ENCODE results near the gene ATXN7L1.
"Not testable (repeated sequence)": the region's sequence is repeated elsewhere in the genome, so short reads cannot be mapped to it uniquely, and the experiment has no call there.

The ATXN7L1 gene

GRCh38 chr7:105697753-105698152 lies 178.6 kb downstream of the ATXN7L1 start:
- no peak for DNase-seq

GRCh38 chr7:105697169-105697568 lies 179.2 kb downstream of the ATXN7L1 start:
- DNase-seq, result not testable (repeated sequence)

- DNase-seq, result no peak
Measured at GRCh38 chr7:105693576-105693975, 182.8 kb downstream of the ATXN7L1 start.

DNA sequence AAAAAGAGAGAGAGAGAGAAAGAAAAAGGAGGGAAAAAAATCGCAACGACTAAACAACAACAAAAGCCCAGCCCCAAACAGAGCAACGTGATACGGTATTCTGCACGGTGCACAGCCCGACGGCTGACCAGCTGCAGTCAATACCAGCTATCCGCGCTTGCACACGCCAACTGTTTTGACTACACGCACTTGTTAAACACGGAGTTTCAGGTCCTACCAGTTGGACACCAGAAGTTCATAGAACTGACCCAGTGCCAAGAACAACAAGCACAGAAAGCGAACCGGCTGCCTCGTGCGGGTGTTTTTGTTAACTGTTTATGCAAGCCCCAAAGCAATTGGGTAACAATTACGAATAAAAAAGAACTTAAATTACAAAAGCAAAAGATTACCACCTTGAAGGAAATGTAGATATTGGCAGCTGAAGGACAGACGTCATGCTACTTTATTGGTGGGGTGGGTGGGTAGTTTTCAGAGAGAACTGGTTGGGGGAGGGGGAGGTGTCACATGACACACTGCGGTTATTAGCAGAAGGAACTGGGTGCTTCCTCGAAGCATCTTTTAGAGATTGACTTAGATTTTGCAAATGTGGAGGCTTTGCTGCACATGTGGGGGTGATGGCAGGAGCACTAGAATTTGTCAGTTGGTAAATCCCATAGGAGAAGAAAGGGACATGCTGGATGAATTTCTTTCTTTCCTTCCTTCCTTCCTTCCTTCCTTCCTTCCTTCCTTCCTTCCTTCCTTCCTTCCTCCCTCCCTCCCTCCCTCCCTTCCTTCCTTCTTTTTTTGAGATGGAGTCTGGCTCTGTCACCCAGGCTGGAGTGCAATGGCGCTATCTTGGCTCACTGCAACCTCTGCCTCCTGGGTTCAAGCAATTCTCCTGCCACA lies 184.5 kb downstream of the ATXN7L1 start:
- DNase-seq, result peak; percentile 49

GRCh38 chr7:105691082-105691679 lies 185.2 kb downstream of the ATXN7L1 start:
- peak; percentile 31 for DNase-seq

DNA sequence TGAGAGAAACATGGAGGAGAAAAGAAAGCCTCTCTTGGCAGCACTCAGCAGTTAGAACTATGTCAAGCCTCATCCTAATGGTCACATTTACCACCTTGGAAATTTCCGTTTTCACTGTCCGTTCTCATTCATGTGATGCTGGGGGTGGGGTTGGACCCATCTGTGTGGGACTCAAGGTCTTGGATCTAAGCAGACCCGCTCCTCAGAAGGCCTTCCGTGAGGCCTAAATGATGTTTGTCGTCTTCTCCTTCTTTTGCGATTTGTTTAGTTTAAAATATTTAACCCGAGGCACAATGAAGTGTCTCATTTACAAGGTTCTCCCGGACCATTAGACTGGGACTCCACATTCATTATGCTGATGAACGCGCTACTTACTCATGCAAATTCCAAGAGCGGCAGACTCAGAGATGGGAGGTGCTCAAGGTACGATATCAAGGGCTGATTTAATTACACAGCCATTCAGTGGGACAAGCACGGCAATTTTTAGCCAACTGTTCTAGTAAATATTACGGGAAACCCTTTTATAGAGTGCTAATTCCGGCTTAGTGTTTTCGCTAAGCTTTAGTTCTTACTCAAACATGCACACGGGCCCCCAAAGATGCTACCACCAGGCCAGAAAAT lies 186.0 kb downstream of the ATXN7L1 start:
- DNase-seq, result no peak

DNA sequence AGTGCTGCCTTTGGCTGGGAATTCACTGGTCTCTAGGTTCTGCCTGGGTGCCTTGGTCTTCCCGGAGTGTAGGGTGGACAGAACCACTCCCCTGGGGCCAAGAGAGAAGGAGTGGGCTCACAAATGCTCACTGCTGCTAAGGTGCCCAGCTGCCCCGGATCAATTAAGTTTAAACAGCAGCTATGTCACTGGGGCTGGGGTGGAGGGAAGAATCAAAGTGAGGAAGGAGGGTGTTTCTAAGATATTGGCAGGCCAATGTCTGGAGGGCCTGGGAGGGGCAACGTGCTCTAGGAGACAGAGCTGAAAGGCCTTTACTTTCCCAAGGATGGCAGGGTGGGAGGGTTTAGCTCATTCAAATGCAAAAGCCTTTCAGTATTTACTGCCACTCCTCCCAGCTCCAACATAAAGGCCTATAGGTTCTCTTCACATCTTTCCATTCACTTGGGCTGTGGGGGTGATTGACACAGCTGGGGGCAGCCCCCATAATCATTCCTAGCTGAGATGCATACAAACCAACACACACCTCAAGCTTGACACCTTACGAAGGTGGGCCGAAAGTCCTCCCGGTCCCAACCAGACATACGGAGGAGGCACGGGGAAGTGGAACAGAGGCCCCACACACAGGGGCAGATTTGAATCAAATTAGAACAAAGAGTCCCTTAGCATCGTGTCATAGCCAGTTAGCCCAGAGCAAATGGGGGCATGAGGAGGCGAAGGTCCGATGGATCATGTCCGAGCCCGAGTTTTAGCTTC lies 187.2 kb downstream of the ATXN7L1 start:
- DNase-seq, result no peak

DNA sequence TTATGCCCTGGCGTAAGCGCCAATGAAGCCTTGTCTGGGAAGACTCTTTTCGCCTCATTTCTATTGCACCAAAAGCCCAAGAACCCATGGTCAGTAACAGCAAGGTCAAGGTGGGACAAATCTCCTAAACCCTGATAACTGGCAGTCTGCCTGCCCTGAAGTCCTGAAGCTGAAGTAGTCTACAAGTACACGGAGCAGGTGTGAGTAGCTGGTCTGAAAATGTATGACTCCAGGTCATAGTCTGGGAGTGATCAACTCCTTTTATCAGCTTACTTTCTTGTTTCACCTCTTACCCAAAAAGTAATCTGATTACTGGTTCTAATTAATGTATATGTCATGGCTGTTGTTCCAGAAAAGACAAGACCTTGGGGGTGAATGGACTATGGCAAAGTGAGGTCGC lies 187.8 kb downstream of the ATXN7L1 start:
- DNase-seq, result no peak

DNA sequence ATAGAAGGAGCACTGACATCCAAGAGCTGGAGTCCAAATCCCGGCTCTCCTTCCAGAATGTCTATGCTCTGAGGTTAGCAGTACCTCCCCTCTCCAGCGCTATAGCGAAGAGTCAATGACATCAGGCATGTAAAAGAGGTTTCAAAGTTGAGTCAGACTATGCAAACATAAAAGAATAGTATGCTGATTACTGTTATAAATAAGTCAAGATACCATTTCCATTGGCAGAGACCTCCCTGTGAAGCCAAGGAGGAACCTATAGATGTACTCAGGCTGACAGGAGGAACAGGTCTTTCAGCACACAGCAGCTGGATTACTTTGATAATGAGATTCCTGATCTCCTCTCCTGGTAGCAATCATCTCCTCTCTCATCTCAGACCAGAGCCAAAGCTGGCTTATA lies 191.2 kb downstream of the ATXN7L1 start:
- no peak for DNase-seq

DNA sequence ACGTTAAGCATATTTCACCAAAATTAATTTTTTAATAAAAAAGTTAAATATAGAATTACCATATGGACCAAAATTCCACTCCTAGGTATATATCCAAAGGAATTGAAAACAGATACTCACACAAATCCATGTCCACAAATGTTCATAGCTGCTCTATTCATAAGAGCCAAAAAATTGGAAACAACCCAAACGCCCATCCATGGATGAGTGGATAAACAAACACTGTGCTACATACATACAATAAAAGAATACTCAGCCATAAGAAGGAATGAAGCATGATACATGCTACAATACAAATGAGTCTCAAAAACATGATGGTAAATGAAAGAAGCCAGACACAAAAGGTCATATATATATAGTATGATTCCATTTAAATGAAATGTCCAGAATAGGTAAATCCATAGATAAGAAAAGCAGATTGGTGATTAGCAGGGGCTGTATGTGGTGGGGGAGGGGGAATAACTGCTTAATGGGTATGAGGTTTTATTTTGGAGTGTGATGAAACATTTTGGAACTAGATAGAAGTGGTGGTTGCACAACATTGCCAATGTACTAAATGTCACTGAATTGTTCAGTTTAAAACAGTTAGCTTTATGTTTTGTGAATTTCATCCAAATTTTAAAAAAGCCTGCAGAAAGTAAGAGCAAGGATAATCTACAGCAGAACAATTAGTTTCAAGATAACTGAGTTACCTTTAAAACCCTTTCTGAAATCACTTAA lies 193.9 kb downstream of the ATXN7L1 start:
- no peak for DNase-seq

DNA sequence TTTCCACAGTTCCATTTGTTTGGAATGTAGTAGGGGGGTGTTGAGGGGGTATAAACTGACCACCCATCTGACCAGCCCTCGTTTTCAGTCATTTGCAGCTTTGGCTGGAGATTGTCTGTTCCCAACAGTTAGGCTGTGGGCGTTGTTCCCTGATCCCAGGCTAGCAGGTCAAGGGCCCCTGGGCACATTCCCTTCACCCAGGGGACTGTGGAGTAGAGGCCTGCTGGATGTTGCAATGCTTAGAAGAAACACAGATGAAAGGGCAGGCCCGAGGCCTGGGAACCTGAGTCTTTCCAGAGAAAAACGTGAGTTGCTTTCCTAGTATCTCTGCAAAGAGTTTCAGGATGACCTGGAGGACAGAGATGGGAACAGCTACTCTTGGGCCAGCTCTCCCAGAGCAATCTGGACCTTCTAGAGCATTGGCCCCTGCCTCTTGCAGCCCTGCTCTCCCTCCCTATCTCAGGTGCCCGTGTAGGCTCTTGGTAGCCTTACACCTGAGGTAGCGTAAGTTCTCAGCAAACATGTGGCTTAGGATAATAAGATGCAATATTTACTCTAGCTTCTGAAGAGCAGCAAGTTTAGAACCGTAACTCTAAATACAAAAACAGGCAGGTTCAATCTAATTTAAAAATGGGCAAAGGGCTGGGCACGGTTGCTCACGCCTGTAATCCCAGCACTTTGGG lies 195.8 kb downstream of the ATXN7L1 start:
- DNase-seq, result no peak

- DNase-seq, result no peak
Measured at GRCh38 chr7:105678811-105679495, 197.4 kb downstream of the ATXN7L1 start.

DNA sequence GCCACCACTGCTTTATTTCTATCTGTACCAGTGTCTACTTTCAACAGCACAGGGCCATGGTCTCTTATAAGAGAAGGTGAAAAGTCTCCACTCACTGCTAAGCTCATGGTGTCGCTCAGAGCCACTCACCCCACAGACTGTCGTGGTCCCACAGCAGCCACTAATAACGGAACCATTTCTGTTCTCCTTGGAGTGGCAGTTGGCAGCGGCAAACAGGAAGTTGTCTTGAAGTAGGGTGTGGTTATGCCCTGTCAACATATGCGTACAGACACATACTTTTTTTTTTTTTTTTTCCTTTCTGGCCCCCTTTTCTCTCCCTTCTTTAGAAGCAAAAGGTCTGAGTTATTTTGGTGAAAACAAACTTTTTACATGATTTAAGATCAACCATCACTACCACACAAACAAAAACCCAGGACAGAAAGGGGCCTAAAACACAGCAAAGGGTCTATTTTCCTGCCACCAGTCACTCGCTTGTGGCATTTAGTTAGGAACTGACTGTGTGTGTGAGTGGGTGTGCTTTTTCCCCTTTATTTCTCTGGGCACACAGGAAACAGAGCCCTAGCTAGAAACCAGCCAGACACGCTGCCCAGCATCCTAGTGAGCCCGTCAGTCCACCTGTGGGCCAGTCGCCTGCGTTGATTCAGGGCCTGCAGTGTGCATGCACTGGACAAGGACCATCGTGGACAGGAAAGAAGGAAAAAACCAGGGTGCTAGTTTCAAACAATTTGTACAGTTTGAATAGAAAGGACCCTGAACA lies 198.4 kb downstream of the ATXN7L1 start:
- peak; percentile 51 for DNase-seq

GRCh38 chr7:105677410-105677730 lies 199.0 kb downstream of the ATXN7L1 start:
- no peak for DNase-seq

DNA sequence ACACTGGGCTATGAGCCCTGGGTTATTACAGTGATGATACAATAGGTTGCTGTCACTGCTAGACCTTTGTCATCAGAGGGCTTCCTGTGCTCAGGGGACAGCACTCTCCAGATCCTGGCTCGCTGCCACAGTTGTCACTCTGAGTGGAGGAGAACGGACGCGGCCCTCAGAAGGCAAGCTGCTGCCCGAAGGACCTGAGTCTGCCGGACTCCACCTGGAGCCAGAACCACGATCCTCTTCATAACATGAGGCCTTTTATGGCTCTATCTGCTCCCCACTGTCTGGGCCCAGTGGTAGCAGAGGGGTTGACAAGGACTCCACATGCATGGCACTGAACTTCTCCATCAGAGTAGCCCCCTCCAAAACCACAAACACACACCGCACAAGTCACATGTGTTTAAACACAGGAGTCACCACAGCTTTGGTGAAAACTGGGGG lies 200.4 kb downstream of the ATXN7L1 start:
- peak; percentile 73 for DNase-seq

DNA sequence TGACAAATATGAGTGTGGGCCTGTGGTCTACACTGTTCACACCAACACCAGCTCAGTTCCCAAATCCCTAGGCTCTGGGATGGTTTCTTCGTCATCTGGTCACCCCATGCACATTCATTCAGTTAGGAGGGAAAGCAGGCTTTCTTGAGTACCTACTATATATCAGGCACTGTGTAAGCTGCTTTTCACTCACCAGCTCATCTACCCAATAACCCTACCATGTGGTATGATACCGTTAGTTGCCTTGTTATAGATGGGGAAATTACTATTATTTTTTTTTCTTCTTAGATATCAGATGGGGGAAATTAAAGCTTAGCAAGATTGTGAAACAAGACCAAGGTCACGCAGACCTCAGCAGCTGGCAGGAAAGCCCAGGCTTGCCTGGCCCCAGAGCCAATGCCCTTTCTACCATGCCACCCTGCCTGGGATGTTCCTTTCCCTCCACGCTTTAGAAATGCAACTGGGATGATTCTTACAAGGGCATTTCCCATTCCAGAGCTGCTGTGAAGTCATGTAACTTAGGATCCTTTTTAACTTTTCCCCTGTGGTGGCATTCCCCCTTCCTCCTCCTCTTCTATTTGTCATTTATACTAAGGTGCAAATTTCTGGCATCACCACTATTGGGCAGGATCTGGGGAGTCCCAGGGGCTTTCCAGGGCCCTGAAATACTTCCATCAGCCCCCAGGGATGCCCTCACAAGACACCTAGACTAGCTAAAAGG lies 202.0 kb downstream of the ATXN7L1 start:
- DNase-seq, result no peak

DNA sequence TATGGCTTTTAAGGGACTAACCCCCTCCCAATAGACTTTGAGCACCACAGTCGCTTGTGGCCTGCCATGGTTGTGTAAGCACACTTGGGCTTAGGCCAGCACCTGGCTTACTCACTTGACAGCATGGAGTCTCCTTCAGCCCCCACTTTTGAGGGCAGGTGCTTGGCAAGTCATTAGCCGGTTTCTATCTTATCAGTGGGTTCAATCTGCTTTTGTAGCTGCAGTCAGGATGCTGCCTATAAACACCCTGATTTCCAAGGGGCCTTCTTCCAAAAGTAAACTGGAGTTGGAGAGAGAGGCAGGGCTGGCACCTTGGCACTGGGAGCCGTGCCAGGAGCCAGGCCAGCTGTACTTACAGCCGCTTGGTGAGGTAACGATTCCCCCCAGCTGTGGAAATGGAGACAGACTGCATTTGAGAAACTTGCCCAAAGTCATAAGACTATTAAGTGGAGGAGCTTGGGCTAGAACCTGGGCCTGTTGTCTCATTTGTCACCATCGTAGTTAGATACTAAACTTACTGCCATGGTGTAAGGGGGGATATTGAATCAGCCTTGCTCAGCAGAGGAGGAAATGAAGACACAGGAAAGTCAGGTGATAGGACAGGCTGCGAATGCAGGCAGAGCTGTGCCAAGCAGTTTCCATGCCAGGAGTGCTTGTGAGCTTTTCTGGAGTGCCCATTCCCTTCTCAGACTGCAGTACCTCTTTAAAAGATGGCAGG lies 202.9 kb downstream of the ATXN7L1 start:
- DNase-seq, result no peak

DNA sequence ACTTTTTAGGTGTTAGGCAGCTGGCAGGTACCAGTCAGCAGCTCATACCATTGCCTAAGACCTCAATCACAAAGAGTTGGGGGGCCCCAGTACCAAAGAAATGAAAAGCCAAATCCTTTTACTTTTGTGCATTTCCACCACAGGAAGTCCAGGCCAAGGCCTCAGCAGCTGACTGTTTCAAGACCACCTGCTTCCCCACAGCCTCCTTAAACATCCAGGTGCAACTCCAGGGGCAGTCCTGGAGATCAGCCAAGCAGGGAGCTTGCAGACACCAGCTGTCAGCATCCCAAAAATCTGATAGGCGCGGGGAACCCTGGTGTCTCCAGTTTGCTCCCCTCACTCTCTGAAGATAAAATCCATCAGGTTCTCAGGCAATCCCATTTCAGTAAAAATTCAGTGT lies 203.6 kb downstream of the ATXN7L1 start:
- DNase-seq, result no peak

DNA sequence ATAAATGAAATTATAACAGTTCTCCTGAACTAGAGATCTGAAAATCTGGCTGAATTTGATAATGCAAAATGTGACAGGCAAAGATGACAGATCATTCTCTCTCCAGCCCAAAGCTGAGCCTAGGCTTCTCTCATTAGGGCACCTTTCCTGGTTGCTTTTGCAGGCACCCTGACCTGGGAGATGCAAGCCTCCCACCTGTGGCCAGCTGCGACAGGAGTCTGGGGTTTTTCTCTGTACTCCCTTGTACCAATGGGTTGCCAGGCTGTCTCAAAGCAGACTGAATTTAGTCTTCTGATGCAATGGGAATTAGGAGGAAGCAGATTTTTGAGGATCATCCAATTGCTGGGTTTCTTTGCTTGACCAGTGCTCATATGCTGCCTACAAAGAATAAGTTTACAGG lies 210.1 kb downstream of the ATXN7L1 start:
- no peak for DNase-seq
